ENCODE measurements around the gene GARIN5A.

GARIN5A gene
- total RNA-seq = 0.21 to 0.24 reads per million in 2 donors

DNA sequence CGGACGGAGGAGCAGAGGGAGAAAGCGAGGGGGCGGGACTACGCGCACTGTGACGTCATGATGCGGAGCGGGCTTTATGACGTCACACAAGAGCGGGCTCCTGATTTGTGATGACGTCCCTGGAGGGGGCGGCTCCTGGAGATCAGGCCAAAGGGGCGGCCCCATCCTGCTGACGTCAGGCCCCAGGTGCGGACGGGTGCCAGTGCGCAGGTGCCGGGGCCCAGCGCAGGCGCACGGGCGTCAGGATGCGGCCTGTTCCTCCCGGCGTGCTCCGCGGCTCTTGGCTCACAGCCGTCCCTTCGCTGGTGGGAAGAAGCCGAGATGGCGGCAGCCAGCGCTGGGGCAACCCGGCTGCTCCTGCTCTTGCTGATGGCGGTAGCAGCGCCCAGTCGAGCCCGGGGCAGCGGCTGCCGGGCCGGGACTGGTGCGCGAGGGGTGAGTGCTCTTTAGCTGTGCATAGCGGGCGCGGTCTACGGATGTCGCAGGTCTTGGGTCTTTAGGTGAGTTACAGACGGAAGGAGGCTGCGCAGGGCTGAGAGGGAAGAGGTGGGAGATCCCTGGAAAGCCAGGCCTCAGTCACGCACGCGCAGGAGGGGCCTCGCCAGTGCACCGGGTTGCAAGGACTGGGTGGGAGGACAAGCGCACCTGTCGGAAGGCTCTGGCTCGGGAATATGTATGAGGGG, at the start of gene GARIN5A, which contains the start of gene EMC10:
GARIN5A (minus strand) TSS at position 625 of the 683 bp plus-strand sequence; CDS start at position 165, 460 bp downstream.
EMC10 (plus strand) TSS at position 284 of the 683 bp plus-strand sequence; CDS start at position 322, 38 bp downstream.
- peak; percentile 84 for DNase-seq

DNA sequence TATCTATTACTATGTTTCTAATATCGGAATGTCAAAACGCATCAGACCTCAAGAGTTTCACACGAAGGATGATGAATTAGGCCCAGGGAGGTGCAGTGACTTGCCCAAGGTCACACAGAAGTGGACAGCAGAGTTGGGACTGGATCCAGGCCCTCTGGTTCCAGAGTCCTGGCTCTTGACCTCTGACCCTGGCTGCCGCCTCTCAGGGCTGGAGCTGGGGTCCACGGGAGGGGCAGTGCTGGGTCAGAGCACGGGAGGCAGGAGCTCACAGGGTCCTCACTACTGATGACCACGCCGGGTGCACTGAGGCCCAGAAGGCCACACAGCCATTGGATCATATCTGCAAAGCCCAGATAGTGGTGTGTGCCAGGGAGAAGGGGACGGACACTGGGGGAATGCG, 46.2 kb upstream of the GARIN5A start:
- no peak for DNase-seq

DNA sequence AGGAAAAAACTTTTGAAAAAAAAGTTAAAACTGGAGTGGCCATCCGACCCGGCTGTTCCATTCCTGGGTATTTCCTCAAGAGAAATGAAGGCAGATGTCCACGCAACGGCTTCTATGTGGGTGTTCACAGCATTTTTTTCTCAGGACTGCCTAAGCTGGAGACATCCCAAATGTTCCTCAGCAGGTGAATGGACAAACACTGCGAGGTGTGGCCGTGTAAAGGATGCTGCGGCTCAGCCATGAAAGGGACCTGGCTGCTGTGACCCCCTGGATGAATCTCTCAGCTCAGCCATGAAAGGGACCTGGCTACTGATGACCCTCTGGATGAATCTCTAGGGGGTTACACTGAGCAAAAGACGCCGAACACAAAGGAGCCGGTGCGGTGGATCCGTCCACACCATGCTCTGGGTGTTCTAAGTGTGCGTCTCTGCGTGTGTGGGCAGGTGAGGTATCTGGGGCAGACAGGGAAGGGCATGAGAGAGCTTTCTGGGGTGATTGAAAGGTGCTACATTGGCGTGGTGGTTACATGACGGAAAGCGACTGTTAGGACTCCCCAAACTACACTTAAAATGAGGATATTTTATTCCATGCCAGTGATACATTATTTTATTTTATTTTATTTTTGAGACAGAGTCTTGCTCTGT, 44.3 kb upstream of the GARIN5A start:
- no peak for DNase-seq

DNA sequence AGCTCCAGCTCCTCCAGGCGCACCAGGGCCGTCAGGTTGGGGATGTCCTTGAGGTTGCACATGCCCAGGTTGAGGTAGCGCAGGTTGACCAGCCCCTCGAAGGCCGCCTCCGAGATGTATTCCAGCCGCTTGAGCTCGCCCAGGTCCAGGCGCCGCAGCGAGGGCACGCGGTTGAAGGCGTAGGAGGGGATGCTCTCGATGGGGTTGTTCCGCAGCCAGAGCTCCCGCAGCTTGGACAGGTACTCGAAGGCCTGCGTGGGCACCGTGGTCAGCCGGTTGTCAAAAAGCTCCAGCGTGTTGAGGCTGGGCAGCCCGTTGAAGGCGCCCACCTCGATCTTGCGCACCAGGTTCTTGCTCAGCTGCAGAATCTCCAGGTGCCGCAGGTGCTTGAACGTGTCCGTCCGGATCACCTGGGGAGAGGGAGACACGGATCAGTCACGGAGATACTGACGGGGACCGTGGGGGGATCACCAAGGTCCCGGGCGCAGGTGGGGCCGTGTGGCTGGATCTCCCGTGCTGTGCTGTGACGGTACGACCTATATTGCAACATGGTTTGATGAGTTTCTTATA, 42.4 kb upstream of the GARIN5A start:
- no peak for DNase-seq

DNA sequence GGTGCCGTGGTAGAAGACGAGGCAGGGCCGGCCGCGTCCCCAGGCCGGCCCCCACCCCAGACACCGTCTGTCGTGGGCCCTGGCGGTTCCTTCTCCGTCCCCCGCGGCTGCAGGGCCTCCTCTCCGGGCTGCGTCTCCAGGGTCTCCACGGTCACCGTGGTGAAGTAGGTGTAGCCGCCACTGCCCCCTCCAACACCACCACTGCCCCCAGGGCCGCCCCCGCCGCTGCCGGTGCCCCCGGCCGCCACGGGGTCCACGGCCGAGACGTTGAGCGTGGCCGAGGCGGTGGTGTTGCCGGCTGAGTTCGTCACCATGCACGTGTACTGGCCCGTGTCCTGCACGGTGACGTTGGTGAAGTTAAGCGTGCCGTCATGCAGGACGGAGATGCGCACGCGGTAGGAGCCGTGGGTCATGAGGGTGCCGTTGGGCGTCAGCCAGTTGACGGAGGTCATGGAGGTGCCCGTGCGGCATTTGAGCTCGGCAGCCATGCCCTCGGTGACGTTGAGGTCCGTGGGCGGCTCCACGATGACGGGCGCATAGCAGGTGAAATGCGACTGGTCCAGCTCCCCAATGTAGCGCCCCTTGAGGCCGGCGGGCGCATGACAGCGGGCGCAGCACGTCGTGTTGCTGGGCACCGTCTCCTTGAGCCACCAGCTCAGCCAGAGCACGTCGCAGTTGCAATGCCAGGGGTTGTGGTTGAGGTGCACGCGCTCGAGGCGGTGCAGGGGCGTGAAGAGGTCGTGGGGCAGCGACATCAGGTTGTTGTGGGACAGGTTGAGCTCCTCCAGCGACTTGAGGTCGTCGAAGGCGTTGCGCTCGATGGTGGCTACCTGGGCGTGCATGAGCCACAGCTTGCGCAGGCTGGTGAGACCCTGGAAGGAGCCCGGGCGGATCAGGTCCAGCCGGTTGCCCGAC, 41.7 kb upstream of the GARIN5A start:
- no peak for DNase-seq

DNA sequence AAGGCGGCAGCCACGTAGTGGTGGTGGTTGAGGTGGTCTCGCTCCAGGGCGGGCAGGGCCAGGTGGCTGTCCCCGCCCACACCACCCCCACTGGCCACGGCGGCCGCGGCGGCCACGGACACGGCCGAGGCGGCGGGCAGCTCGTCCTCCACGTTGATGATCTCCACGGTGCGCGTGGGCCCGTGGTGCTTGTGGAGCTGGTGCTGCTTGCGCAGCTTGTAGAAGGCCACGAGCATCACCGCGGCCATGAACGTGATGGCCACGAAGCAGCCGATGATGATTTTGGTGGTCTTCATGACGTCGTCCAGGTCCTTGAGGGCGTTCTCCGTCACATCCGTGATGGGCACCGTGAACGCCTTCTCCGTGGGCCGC, 41.0 kb upstream of the GARIN5A start:
- no peak for DNase-seq

DNA sequence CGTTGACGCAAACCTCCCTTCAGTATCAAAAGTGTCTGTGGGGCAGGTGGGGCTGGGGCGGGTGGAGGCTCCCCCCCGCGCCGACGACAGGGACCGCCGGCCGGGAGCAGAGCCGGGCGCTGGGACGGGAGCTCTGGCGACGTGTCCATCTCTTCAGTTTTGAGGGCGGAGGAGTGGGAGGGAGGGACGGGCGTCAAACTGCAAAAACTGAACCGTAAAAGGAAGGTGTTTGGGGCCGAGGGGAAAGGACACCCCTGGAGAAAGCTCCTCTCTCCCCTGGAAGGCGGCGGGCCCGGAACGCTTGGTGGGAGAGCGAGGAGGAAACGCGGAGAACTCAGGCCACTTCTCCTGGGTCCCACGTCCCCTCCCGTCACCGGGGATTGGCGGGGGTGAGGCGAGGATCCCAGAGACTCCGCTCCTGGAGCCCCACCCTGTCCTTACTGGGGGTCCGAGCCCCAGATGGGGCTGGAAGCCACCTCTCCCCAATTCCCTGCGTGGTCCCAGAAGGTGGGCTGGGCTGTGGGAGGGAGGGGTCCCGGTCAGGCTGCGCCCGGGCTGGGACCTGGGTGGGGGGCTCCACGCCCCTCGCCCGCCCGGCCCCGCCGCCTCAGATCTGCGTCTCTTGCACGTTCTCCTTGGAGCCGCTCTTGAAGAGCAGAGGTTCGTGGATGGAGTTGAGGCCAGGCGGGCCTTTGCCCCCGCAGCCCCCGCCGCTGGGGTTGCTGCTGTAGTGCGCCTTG, 40.5 kb upstream of the GARIN5A start:
- no peak for DNase-seq

DNA sequence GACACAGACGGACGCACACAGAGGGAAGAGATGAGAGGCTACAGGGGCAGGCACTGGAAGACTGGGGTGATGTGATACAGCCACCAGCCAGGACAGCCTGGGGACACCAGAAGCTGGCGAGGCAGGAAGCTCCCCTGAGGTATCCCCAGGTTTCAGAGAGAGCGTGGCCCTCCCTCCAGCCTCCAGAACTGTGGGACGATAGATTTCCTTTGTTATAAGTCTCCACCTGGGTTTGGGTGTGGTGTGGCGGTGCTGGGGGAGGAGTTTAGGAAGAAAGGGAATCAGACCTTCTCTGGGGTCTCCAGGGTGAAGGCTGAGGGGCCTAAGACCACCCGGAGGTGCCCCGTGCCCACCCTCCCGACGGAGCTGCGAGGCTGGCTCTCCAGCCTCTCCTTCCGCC, 39.8 kb upstream of the GARIN5A start:
- DNase-seq = no peak

DNA sequence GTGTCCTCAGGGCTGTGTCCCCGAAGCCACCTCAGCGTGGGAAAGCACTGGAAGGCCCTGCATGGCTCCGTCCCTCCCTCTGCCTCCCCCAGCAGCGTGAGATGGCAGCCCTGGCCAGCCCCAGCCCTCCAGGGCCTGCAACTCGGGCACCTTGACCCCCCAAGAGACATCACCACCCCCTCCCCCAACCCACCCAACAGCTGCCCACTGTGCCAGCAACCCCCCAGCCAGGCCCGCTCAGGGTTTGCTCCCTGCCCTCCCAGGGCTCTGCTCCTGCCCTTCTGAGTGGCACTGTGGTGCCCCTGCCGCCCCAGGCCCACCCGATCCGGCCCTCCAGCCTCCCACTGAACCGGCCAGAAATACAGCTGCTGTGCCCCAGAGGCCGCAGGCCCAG, 38.5 kb upstream of the GARIN5A start:
- no peak for DNase-seq

DNA sequence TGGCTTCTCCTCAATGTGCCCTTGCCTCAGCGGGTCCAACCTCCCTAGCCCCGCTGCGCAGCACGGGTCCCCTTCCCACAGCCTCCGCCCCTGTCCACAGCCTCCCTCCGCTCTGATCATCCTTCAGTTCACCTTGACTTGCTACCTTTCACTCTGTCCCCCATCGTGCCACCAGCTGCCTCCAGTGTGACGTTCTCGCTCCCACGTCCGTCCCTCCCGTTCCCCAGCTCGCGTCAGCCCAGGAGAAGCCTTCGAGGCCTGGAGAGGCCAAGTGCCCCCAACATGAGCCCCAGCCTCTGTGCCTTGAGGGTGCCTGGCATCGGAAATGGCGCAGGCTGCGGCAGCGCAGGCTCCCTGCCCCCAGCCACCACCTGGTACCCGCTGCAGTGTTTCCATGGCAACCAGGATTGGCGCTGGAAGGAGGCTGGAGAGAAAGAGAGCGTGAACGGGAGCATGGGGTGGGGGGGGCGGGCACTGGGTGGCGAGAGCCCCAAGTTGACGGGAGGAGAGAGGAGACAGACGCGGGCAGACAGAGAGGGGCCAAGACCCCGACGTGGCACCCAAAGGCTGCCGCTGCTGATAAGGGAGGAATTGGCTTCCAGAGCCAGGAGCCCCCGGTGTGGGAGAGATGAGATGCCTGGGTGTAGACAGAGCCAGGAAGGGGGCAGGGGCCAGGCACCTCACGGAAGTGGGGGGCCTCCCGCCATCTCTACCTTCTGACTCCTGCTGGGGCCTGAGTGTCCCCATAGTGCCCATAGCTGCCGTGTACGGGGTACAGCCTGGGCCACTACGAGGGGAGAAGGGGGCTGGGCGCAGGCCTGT, 37.9 kb upstream of the GARIN5A start:
- DNase-seq = no peak

DNA sequence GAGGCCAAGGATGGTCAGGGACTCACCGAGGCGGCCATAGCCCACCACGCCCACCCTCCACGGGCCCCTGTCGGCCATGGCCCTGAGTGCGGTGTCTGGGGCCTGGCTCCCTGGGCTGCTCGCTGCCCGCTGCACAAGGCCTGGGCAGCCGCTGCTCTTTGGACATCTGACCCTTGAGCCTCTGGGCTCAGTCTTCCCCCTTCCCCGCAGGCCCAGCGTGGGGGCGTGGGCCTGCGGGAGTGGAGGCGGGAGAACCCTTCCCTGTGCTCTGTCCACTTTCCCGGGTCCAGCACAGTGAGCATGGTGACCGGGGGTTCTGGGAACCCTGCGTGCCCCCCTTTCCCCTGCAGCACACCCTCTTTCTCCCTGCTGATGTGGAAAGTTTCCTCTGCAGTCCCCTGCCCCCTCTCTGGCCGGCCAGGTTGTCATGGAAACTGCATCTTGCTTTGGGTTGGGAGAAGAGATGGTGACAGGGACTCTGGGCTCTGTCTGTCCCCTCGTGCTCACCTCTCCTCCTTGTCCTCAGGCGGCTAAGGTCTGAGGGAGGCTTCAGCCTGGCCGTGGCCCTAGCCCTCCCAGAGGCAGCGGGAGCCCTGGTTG, 37.2 kb upstream of the GARIN5A start, which contains the start of gene ASPDH:
ASPDH (minus strand) TSS at position 168 of the 600 bp plus-strand sequence; CDS start at position 78, 90 bp downstream.
- no peak for DNase-seq

DNA sequence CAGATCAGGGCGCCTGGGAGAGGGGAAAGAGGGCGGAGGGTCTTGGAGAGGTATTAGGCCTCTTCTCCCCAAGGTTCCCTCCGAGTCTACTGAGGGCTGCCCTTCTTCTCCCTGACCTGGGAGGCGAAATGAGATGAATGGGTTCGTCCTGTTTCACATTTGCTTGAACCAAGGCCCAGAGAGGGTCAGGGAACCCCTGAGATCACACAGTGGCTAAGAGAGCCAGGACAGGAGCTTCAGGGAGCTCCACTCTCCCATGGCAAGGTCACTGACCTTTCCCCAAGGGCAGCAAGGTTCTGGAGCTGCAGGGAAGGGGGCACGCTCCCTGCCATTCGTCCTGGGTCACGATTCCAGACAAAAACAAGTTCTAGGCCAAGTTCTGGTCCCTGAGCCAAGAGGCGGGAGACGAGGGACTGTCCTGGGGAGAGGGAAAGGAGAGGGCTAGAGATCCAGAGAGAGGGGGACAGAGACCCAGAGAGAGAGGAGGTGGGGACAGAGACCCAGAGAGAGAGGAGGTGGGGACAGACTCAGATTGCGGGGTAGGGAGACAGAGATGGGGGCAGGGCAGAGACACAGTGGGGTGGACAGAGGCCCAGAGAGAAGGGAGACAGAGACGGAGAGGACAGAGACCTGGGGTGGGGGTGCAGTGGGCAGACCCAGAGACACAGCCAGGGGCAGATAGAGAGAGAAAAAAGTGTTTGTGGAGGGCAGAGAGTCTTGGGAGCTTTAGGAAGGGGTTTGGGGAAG, 36.5 kb upstream of the GARIN5A start:
- DNase-seq = no peak

DNA sequence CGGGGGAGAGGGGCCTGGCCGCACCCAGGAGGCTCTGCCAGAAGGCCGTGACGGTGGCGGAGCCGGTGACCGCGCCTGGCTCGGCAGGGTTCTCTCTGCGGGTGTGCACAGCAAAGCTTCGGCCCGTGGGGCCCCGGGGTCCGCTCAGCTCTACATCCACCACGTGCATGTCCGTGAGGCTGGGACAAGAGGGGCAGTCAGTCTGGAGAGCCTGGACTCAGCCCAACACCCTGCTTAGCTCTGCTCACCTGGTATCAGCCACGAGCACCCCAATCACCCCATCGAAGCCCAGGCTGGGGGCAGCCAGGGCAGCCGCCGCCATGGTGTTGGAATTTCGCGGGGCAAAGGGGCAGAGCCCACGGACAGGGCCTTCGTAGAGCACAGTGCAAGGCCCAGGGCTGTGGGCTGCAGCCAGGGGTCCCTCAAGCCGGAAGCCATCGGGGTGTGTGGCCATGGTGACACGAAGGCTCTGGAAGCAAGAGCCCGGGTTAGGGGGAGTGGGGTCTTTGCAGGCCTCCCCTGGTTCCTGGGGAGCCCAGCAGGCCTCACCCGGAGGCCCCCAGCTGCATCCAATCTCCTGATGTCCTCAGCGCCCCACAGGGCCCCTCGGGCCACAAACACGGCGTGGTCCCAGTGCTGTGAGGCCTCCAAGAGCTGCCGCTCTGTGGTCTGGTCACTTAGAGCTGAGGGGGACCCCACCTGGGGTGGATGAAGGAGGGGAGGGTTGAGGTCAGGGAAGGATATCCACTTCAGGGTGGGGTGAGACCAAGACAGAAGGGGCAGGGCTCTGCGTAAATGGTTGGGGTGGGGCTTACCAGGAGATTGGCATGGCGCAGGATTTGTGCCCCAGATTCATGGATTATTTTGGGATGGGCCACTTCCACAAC, 35.7 kb upstream of the GARIN5A start:
- no peak for DNase-seq

DNA sequence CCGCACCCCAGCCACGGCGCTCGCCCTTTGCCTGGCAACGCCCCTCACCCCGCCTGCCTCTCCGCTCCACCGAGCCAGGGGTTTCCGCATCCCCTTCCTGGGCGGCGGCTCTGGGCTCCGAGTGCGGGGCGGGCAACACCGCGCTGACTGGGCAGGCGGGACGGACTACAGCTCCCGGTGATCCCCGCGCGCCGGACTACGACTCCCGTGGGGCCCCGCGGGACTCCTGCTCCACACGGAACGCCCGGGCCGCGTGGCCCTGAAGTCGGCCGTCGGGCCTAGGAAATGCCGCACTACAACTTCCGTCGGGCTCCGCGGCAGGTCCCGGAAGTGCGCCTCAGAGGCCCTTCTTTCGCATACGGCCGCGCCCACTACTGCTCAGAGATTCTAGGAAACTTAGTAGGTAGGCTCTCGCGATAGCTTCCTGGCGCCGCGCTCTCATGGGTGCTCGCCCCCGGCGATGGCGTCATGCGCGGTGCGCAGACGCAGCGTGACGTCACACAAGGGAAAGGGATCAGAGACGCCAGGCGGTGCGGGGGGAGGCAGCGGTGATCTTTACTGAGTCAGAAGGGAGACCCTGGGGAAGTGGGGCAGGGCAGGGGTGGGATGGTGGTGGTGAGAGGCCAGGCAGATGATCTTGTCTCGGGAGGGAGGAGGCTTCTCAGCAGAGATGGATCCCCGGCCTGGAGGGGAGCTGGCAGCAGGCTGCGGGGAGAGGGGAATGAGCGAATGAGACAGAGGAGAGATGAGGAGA, 34.6 kb upstream of the GARIN5A start, which contains the start of gene JOSD2:
JOSD2 (minus strand) TSS at position 123 of the 754 bp plus-strand sequence. CDS start 760 bp downstream, outside the sequence.
- DNase-seq = peak; percentile 93

DNA sequence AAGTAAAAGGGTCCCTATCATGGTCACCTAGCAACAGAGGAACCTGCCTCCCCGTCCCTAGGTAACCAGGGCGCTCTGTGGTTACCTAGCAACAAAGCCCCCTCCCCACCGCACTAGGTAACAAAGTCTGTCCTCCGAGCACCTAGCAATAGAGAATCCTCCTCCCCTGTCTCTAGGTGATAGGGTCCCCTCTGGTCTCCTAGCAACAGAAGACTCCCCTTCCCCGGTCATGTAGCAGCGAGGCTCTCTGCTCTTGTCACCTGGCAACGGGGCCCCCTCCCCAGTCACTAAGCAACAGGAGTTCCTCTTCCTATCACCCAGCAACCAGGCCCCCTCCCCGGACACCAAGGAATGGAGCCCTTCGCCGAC, 34.0 kb upstream of the GARIN5A start:
- DNase-seq = no peak

DNA sequence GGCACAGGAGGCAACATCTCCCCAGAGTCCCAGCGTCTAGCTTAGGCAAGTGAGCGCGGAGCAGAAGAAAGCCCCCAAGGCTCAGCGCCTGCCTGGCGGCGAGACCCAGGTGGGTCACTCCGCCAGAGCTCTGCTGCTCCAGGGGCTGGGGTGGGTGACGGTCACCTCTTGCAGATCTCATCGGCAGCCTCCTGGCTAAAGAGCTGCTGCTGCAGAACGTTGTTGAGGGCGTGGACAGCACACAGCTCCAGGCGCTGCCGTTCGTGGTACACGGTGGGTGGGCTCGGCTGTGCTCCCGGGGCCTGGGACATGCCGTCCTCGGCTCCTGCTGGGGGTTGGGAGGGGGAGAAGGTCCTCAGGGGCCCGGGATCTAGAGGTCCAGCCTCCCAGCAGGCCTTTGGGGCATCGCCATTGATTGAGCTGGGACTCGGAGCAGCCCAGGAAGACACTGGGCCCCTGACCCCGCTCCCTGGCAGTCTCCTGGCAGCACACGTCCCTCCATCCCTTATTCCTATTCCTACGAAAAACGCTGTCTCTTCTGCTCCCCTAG, 33.5 kb upstream of the GARIN5A start:
- no peak for DNase-seq

DNA sequence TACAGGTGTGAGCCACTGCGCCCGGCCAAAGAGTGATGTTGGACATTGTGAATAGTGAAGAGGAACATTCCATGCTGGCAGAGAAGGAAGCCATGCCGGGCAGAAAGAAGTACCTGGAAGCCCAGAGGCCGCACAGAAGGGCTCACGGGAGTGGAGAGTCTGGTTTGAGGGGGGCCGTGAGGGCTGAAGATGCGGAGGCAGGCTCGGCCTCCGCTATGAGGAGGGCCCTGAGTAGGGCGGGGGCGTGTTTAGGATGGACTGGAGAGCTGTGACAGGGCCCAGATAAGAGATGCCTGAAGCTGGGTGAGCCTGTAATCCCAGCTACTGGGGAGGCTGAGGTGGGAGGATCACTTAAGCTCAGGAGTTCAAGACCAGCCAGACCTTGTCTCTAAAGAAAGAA, 32.7 kb upstream of the GARIN5A start:
- no peak for DNase-seq

DNA sequence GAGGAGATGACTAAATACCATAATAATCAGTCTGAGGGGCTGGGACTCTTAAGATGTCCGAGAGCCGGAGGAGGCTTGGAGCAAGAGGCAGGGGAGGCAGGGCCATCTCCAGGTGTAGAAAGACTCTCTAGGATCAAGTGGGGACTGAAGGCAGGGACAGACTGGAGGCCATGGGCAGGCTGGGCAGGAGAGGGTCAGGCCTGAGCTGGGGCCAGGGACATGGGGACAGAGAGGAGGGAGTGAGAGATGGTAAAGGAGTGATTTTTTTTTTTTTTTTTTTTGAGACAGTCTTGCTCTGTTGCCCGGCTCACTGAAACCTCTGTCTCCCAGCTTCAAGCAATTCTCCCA, 32.2 kb upstream of the GARIN5A start:
- no peak for DNase-seq

Measured in T-helper 9 cell (primary cell).